ENCODE data around the gene LDB1.

The LDB1 gene

DNA sequence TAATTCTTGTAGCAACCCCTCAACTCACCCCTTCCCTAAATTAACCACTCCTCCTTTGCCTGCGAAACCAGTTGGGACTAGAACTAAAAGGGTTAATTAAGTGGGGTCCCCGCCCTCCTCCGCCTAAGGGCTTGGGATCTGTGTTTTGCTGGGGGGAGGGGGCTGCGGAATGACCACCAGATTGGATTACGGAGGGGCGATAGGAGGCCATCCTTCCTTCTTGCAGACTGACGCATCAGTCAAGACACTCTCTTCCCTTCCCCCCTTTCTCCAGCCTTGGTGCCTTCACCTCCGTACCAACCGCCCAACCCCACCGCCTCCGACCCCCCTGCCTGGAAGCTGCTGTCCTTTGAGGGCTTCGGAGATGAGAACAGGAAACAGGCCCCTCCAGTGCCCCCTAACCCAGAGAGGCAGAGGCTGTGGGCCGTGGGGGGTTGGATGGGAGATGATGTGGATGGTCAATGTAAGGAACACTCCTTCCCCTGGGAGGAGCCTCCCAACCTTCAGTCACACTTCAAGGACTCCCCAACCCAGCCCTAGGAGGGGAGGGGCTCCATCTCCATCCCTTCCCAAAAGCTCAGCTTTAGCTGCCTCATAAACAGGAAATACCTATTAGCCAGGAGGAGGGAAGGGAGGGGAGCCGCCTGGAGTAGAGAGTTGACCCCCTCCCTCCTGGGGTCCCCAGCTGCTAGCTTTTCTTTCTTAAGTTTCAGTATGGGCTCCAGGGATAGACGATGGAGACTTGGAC lies 997 bp upstream of the LDB1 start:
- H3K36me3 ChIP-seq (ENCODE audit: insufficient read depth, low read length): no peaks in the 10 kb centered on the region
- peak overlapping the region; percentile 95 for H3K9ac ChIP-seq (ENCODE audit: low read length)
- no peaks in the 10 kb centered on the region for H3K27me3 ChIP-seq (ENCODE audit: insufficient read depth, low read length)
- no peaks in the 10 kb centered on the region for H3K9me3 ChIP-seq (ENCODE audit: low read length)
- H3K27ac ChIP-seq (ENCODE audit: low read depth, low read length, poor library complexity, severe bottlenecking): no peak overlapping the region
- H3K4me3 ChIP-seq (ENCODE audit: low read depth, low read length, poor library complexity, severe bottlenecking): peak overlapping the region; percentile 93
- H2AFZ ChIP-seq (ENCODE audit: low read length): no peak overlapping the region
- TF ChIP-seq, protein P1, sequence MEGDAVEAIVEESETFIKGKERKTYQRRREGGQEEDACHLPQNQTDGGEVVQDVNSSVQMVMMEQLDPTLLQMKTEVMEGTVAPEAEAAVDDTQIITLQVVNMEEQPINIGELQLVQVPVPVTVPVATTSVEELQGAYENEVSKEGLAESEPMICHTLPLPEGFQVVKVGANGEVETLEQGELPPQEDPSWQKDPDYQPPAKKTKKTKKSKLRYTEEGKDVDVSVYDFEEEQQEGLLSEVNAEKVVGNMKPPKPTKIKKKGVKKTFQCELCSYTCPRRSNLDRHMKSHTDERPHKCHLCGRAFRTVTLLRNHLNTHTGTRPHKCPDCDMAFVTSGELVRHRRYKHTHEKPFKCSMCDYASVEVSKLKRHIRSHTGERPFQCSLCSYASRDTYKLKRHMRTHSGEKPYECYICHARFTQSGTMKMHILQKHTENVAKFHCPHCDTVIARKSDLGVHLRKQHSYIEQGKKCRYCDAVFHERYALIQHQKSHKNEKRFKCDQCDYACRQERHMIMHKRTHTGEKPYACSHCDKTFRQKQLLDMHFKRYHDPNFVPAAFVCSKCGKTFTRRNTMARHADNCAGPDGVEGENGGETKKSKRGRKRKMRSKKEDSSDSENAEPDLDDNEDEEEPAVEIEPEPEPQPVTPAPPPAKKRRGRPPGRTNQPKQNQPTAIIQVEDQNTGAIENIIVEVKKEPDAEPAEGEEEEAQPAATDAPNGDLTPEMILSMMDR (IDR thresholded peaks at IDR 0.05; ENCODE audit: low read length): no peak
- no peak for TF ChIP-seq EZH2 (IDR thresholded peaks at IDR 0.05; ENCODE audit: borderline replicate concordance, low read length)
- H4K20me1 ChIP-seq (ENCODE audit: insufficient read depth, low read length): no peaks in the 10 kb centered on the region
- H3K4me2 ChIP-seq (ENCODE audit: low read length): peak overlapping the region; percentile 82
- peaks cover 36% of the 10 kb centered on the region for H3K4me1 ChIP-seq (ENCODE audit: insufficient read depth, low read length, severe bottlenecking)
- H3F3A ChIP-seq (ENCODE audit: insufficient read depth, low read length): no peaks in the 10 kb centered on the region
- H3K79me2 ChIP-seq (ENCODE audit: insufficient read depth, low read length): no peaks in the 10 kb centered on the region
- no peaks in the 10 kb centered on the region for H3K9me2 ChIP-seq (ENCODE audit: low read depth, low read length)

DNA sequence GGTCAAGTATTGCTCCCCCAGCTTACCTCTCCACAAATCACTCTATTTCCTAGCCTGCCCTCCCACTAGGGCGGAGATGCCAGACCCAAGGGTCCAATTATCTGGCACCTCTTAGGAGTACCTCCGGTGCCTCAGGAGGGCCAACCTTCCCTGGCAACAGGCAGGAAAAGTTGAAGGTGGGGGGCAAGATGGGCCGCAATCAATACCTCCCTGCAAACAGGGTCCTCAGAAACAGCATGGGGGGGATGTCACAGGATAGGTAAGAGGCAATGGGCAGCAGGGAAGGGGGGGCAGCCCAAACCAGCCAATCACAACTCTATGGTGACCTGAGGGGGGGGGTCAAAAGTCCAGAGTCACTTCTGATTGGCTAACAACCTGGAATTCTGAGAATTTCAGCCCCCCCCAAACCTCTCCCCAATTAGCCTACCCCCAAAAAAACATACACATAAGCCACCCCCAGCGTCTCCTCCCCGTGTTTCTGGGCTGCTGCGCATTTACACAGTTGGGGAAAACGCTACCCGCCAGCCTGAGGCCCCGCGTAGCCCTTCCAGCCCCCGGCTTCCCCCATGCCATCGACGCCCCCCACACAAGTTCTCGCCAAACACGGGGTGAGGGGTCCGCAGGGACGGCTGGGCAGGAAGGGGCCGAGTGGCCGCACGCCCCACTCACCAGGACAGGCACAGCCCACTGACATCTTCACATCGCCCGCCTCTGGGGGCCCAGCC lies 589 bp downstream of the LDB1 start:
- Histone ChIP-seq H3K9me2 (ENCODE audit: low read depth, low read length) (no peaks in the 10 kb centered on the region), H3K27me3 (ENCODE audit: insufficient read depth, low read length) (no peaks in the 10 kb centered on the region), H3K79me2 (ENCODE audit: insufficient read depth, low read length) (peaks cover 6% of the 10 kb centered on the region; the same call in 1 of the 2 replicates), H3K27ac (ENCODE audit: low read depth, low read length, poor library complexity, severe bottlenecking) (peak overlapping the region; percentile 91), H4K20me1 (ENCODE audit: insufficient read depth, low read length) (no peaks in the 10 kb centered on the region), H3K9ac (ENCODE audit: low read length) (peak overlapping the region; percentile 95), H3K4me3 (ENCODE audit: low read depth, low read length, poor library complexity, severe bottlenecking) (peak overlapping the region; percentile 93), H3K36me3 (ENCODE audit: insufficient read depth, low read length) (no peaks in the 10 kb centered on the region), H3F3A (ENCODE audit: insufficient read depth, low read length) (no peaks in the 10 kb centered on the region), H3K9me3 (ENCODE audit: low read length) (no peaks in the 10 kb centered on the region), H3K4me2 (ENCODE audit: low read length) (peak overlapping the region; percentile 82), H3K4me1 (ENCODE audit: insufficient read depth, low read length, severe bottlenecking) (peaks cover 48% of the 10 kb centered on the region), H2AFZ (ENCODE audit: low read length) (no peak overlapping the region)
- TF ChIP-seq, protein P1 (IDR thresholded peaks at IDR 0.05; ENCODE audit: low read length): no peak
- no peak for TF ChIP-seq EZH2 (IDR thresholded peaks at IDR 0.05; ENCODE audit: borderline replicate concordance, low read length)

DNA sequence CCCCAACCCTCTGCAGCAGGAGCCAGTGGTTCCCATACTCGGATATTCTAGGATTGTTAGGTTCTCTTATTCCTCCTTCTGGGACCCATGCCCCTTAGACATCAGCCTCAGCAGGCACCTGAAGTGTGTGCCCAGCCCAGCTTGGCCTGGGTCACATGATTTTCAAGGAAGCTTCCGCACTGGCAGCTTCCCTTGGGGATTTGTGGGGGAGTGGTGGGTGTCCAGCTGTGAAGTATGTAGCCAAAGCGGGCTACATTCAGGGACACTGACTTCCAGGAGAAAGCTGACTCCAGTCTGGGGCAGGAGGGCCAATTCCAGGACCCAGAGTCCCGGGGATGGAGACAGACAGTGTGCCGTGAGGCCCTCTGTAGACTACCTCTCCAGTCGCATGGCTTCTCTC lies 1.3 kb downstream of the LDB1 start:
- H3K9me3 ChIP-seq (ENCODE audit: low read length): no peaks in the 10 kb centered on the region
- no peak overlapping the region for H2AFZ ChIP-seq (ENCODE audit: low read length)
- peak overlapping the region; percentile 93 for H3K4me3 ChIP-seq (ENCODE audit: low read depth, low read length, poor library complexity, severe bottlenecking)
- no peak for TF ChIP-seq EZH2 (IDR thresholded peaks at IDR 0.05; ENCODE audit: borderline replicate concordance, low read length)
- TF ChIP-seq, protein P1 (IDR thresholded peaks at IDR 0.05; ENCODE audit: low read length): no peak
- H3K79me2 ChIP-seq (ENCODE audit: insufficient read depth, low read length): peaks cover 10% of the 10 kb centered on the region
- H4K20me1 ChIP-seq (ENCODE audit: insufficient read depth, low read length): no peaks in the 10 kb centered on the region
- peak overlapping the region; percentile 82 for H3K4me2 ChIP-seq (ENCODE audit: low read length)
- no peaks in the 10 kb centered on the region for H3K36me3 ChIP-seq (ENCODE audit: insufficient read depth, low read length)
- H3K4me1 ChIP-seq (ENCODE audit: insufficient read depth, low read length, severe bottlenecking): peaks cover 53% of the 10 kb centered on the region
- peak overlapping the region; percentile 91 for H3K27ac ChIP-seq (ENCODE audit: low read depth, low read length, poor library complexity, severe bottlenecking)
- H3F3A ChIP-seq (ENCODE audit: insufficient read depth, low read length): no peaks in the 10 kb centered on the region
- no peaks in the 10 kb centered on the region for H3K27me3 ChIP-seq (ENCODE audit: insufficient read depth, low read length)
- H3K9me2 ChIP-seq (ENCODE audit: low read depth, low read length): no peaks in the 10 kb centered on the region
- H3K9ac ChIP-seq (ENCODE audit: low read length): peak overlapping the region; percentile 95

All from OCI-LY1 (cell line).